Stimulated activated CD4-positive, alpha-beta T cell treated with anti-CD3 and anti-CD28 coated beads, Interleukin-2, amount 100 ng/mL, for 48 hours (primary cell): Measurements from ENCODE around the gene MBNL2.
A peak's percentile ranks its signal among the peaks of the same experiment; 100 is the strongest.

Experiments used
- DNase-seq, 2 donors: peaks; one replicate each; pipeline ENCODE4 v3.0.0-alpha.2; 2020

MBNL2 gene

GRCh38 chr13:97430296-97430695, 208.2 kb downstream of the MBNL2 start:
- DNase-seq, result no peak

- no peak for DNase-seq
These were observed 209.1 kb downstream of the MBNL2 start for GRCh38 chr13:97431171-97431764.

GRCh38 chr13:97432232-97432916, 210.2 kb downstream of the MBNL2 start:
- no peak for DNase-seq

- DNase-seq, result peak; percentile 98
These were observed 211.0 kb downstream of the MBNL2 start for GRCh38 chr13:97432917-97433726.

- DNase-seq, result peak; percentile 83 to 84
These were observed 211.7 kb downstream of the MBNL2 start, which contains the start of gene RAP2A for GRCh38 chr13:97433727-97434396. Gene RAP2A (plus strand): TSS chr13:97434169. CDS start chr13:97434471, 302 bp downstream.

GRCh38 chr13:97434397-97435201, 212.5 kb downstream of the MBNL2 start:
- DNase-seq, result peak; percentile 10 to 28

GRCh38 chr13:97435323-97435722, 213.2 kb downstream of the MBNL2 start:
- no peak for DNase-seq

- DNase-seq, result no peak
These were observed 213.7 kb downstream of the MBNL2 start for GRCh38 chr13:97435794-97436193.

GRCh38 chr13:97436845-97437244, 214.7 kb downstream of the MBNL2 start:
- DNase-seq, result no peak

GRCh38 chr13:97437729-97438128, 215.6 kb downstream of the MBNL2 start:
- no peak for DNase-seq

- DNase-seq, result no peak
These were observed 216.9 kb downstream of the MBNL2 start for GRCh38 chr13:97438856-97439595.

- no peak for DNase-seq
These were observed 218.6 kb downstream of the MBNL2 start for GRCh38 chr13:97440598-97441170.

GRCh38 chr13:97441368-97441767, 219.2 kb downstream of the MBNL2 start:
- no peak for DNase-seq
